Ectodermal cell (in vitro differentiated cells): ENCODE measurements around the gene DNAH11.
A peak's percentile ranks its signal among the peaks of the same experiment; 100 is the strongest.
"Not testable (repeated sequence)": the region's sequence is repeated elsewhere in the genome, so short reads cannot be mapped to it uniquely, and the experiment has no call there.

Source experiments
- H3K27ac ChIP-seq: 2 replicates; pipeline ENCODE4 v1.7.0; 2013; ENCODE audit warnings: mild to moderate bottlenecking, low read depth, low read length; ENCODE audit not compliant: insufficient read depth, poor library complexity, severe bottlenecking
- H3K27me3 ChIP-seq: 2 replicates; pipeline ENCODE4 v1.7.0; 2013; ENCODE audit warnings: mild to moderate bottlenecking, low read length; ENCODE audit not compliant: insufficient read depth, control insufficient read depth, poor library complexity, severe bottlenecking
- H3K36me3 ChIP-seq: one replicate; pipeline ENCODE4 v1.7.0; 2013; ENCODE audit warnings: low read length; ENCODE audit not compliant: control insufficient read depth, insufficient read depth
- H3K4me1 ChIP-seq: one replicate; pipeline ENCODE4 v1.7.0; 2013; ENCODE audit warnings: low read length; ENCODE audit not compliant: control insufficient read depth, insufficient read depth
- H3K4me3 ChIP-seq: 2 replicates; pipeline ENCODE4 v1.7.0; 2013; ENCODE audit warnings: low read depth, low read length, control low read depth; ENCODE audit not compliant: insufficient read depth
- H3K9me3 ChIP-seq: 2 replicates; pipeline ENCODE4 v1.7.0; 2013; ENCODE audit warnings: mild to moderate bottlenecking, low read length, moderate library complexity; ENCODE audit not compliant: control insufficient read depth
- WGBS, 2 experiments: methylation state at CpG; one replicate each; pipeline ENCODE4 v1.1.7; 2013; ENCODE audit warnings: missing lambda C conversion rate in 2 of 2; 5-methylcytosine and 5-hydroxymethylcytosine counted together

Gene DNAH11

DNA sequence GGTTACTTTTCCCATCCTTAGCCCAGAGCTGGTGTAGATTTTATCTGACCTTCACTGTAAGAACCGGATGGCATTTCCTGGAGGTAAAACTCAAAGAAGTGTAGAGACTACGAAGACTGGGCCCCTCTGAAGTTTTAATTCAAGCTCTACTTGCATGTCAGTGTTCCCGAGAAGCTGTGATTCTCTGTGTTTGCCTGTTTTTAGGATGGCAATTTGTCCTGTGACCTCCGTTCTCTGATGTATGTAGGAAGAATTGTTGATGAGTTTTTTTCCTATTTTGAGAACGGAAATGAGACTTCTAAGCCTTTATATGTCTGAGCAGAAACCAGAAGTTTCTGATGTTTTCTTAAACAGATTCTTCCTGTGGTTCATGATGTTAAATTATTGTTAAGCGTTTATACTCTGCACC, 308.7 kb downstream of the DNAH11 start:
- no peak overlapping the region for H3K27ac ChIP-seq
- 93 to 94% methylated on average over 6 of the region's 6 CpGs for WGBS, 2 experiments
- H3K36me3 ChIP-seq: no peaks in the 10 kb centered on the region
- H3K4me3 ChIP-seq: no peak overlapping the region
- no peaks in the 10 kb centered on the region for H3K9me3 ChIP-seq
- no peaks in the 10 kb centered on the region for H3K27me3 ChIP-seq
- H3K4me1 ChIP-seq: no peaks in the 10 kb centered on the region

DNA sequence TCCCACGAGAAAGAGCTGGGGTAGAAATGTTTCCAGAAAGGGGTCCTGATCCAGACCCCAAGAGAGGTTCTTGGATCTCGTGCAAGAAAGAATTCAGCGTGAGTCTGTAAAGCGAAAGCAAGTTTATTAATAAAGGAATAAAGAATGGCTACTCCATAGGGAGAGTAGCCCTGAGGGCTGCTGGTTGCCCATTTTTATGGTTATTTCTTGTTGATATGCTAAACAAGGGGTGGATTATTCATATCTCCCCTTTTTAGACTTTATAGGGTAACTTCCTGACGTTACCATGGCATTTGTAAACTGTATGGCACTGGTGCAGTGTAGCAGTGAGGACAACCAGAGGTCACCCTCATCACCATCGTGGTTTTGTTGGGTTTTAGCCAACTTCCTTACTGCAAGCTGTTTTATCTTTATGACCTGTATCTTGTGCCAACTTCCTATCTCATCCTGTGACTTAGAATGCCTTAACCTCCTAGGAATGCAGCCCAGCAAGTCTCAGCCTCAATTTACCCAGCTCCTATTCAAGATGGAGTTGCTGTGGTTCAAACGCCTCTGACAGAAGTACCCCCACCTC, 322.9 kb downstream of the DNAH11 start:
- not testable (repeated sequence) for H3K9me3 ChIP-seq, H3K36me3 ChIP-seq, H3K27me3 ChIP-seq, H3K27ac ChIP-seq, H3K4me3 ChIP-seq
- 90 to 91% methylated on average over 7 of the region's 7 CpGs for WGBS, 2 experiments
- peaks cover 24% of the 10 kb centered on the region for H3K4me1 ChIP-seq

DNA sequence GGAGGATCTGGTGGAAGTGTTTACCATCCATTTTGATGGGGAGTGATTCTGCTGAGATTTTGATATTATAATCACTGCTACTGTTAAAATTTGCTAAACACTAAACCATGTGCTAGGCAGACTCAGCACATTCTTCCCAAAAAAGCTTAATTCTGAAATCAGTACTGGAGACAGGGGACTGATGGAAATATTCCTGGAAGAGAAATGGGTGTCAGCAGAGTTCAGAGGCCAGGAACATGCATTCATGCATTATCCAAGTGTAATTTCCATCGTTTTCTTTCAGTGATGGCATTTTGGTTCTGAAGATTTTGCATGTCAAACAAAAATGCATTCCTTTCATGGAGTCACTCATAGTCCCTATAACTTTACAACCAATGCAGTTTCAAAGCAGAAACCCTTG, 323.9 kb downstream of the DNAH11 start:
- Histone ChIP-seq H3K4me3 (no peak overlapping the region), H3K27me3 (no peaks in the 10 kb centered on the region), H3K4me1 (peaks cover 24% of the 10 kb centered on the region), H3K27ac (no peak overlapping the region), H3K36me3 (no peaks in the 10 kb centered on the region), H3K9me3 (no peaks in the 10 kb centered on the region)
- WGBS, 2 experiments: 60 to 64% methylated on average over 1 of the region's 1 CpG

DNA sequence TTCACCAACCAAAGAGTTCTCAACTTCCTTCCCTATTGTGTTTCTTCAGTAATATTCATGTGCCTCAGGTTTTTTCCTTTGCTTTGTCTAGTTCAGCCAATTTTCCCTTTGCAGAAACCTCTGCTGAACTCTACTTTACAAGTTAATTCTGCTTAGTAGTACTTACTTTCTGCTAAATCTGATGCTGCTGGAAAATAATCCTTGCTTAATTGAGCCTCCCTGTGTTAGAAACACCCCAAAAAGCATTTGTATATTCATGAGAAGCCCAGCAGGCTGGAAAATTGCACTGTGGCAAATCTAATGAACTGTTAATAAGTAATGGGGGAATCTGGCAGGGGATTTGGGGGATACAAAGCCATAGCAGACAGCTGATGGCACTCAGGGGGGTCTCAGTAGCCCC, 324.4 kb downstream of the DNAH11 start:
- no peaks in the 10 kb centered on the region for H3K9me3 ChIP-seq
- no peaks in the 10 kb centered on the region for H3K36me3 ChIP-seq
- H3K4me3 ChIP-seq: no peak overlapping the region
- no peak overlapping the region for H3K27ac ChIP-seq
- H3K27me3 ChIP-seq: no peaks in the 10 kb centered on the region
- H3K4me1 ChIP-seq: peaks cover 24% of the 10 kb centered on the region

DNA sequence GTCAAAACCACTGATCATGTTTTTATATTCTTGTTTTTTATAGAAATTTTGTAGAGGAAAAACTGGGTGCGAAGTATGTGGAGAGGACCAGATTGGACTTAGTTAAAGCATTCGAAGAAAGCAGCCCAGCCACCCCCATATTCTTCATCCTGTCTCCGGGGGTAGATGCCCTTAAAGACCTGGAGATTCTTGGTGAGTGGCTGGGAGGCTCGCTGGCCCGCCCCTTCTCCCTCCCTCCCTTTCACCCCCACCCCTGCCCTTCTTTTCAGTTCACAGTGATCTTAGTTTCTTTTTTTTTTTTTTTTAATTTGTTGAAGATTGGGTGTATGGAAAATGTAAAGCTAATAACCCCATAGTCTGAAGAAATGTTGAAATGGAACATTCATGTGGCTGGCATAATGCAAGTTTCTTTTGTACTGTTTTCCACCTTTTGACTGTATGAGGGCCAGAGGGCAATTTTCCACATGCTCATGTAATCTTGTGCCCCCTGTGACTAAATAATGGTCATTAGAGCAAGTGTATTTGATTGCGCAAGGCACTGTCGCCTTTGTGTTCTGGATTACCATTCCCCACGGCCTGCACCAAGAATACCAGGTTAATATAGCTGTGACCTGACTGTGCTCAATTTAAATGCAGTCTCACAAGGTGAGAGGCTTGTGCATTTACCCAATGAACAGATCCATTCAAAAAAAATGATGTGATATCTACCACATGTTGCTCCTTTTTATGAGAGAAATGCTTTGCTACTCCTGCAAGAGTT, 325.2 kb downstream of the DNAH11 start:
- no peaks in the 10 kb centered on the region for H3K9me3 ChIP-seq
- H3K4me3 ChIP-seq: no peak overlapping the region
- no peaks in the 10 kb centered on the region for H3K36me3 ChIP-seq
- no peak overlapping the region for H3K27ac ChIP-seq
- peaks cover 24% of the 10 kb centered on the region for H3K4me1 ChIP-seq
- WGBS, 2 experiments: 67 to 80% methylated on average over 5 to 6 of the region's 8 CpGs
- H3K27me3 ChIP-seq: no peaks in the 10 kb centered on the region

DNA sequence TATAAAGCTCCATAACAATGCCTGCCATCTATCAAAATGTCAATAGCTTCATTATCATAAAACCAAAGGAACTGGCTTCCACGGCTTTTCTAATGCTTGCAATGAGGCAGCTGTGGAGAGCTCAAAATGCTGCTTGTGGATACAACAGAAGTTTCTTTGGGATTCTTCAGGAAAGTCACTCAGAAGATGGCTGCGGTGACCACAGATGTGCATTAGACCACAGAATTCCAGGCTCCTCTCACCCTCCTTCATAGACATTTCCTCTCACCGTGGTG, 325.7 kb downstream of the DNAH11 start:
- no peak overlapping the region for H3K4me3 ChIP-seq
- no peaks in the 10 kb centered on the region for H3K27me3 ChIP-seq
- no peaks in the 10 kb centered on the region for H3K36me3 ChIP-seq
- peaks cover 24% of the 10 kb centered on the region for H3K4me1 ChIP-seq
- H3K27ac ChIP-seq: peak overlapping the region; percentile 56
- 53 to 74% methylated on average over 3 of the region's 3 CpGs for WGBS, 2 experiments
- H3K9me3 ChIP-seq: no peaks in the 10 kb centered on the region

DNA sequence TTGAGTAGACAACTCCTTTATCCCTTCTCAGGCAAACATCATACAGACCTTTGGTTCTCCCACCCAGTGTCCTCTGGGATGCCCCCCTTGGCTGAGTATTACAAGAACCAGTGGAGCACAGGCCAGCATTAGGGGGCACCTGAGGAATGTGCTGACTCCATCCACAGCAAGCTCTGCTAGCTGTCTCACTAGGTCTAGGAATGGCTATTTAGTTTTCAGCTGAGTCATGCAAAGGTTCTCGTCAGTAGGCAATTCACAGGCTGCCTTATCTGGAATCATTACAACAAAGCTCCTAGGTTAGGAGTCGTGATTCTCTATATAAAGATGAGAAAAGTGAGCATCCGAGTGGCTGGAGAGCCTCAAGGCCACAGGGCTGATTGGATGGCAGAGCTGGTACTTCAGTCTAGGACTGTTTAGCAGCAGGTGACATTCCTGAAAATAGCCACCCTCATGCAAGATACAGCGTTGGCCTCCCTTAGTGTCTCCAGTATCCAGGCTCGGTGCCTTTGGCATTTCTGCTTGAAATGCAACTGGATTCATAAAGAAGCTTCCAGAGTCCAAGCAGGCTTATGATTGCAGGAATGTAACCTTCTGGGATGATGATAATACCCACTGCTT, 327.1 kb downstream of the DNAH11 start:
- WGBS, 2 experiments: 78 to 80% methylated on average over 5 of the region's 5 CpGs
- Histone ChIP-seq H3K4me1 (peaks cover 24% of the 10 kb centered on the region), H3K36me3 (no peaks in the 10 kb centered on the region), H3K4me3 (no peak overlapping the region), H3K9me3 (no peaks in the 10 kb centered on the region), H3K27me3 (no peaks in the 10 kb centered on the region), H3K27ac (no peak overlapping the region)

DNA sequence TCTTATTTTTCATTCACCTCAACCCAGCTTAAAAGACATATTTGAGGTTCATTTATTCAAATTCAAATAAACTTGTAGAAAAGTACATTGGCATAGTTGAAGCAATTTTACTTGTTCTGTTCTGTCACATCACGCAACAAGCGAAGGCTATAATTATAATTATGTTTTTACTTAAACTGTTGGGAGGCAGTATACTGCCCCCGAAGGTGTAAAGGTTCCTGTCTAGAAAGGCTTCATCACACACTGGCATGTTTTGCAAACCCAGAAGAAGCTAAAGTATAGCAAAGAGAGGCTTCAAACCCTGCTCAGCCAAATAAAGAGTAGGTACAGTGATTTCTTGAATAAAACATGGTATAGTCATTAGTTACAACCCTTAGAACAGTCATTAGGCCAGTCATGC, 340.2 kb downstream of the DNAH11 start:
- Histone ChIP-seq H3K27me3 (no peaks in the 10 kb centered on the region), H3K36me3 (no peaks in the 10 kb centered on the region), H3K4me1 (peaks cover 13% of the 10 kb centered on the region), H3K9me3 (no peaks in the 10 kb centered on the region), H3K4me3 (no peak overlapping the region), H3K27ac (no peak overlapping the region)
- 96 to 98% methylated on average over 3 of the region's 3 CpGs for whole genome bisulfite sequencing, 2 experiments

DNA sequence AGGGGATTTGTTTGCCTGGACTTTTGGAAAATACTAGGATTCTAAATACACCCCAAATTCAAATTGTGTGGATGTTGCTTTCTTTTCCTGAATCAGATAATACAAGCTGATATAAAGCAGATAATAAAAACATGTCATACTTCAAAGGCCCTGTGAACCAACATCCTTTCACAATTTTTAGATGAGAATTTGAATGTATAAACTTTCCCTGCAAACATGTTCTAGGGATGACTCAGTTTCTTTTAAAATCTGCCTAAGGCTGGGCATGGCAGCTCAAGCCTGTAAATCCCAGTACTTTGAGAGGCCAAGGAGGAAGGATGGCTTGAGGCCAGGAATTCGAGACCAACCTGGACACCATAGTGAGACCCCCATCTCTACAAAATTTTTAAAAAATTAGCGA, 340.7 kb downstream of the DNAH11 start:
- peaks cover 14% of the 10 kb centered on the region for H3K4me1 ChIP-seq

DNA sequence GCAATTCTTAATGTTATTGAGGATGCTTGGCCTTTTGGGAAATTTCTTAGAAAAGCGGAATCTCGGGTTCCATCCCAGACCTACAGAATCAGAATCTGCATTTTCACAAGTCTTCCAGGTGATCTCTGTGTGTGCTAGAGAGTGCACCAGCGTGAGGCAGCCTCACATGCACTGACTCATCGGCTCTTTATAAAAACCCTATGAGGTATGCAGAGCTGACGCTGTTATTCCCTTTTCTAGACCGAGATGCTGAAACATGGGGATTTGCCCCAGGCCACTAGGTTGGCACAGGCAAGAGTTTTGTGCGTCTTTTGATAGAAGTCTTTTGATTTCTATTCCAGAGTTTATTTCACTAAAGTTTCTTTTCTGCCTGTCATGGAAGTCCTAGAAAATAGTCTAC, 341.7 kb downstream of the DNAH11 start:
- H3K4me1 ChIP-seq: peaks cover 14% of the 10 kb centered on the region
- 94 to 96% methylated on average over 7 of the region's 7 CpGs for WGBS, 2 experiments
- no peak overlapping the region for H3K27ac ChIP-seq
- no peaks in the 10 kb centered on the region for H3K9me3 ChIP-seq
- no peaks in the 10 kb centered on the region for H3K36me3 ChIP-seq
- H3K27me3 ChIP-seq: no peaks in the 10 kb centered on the region
- no peak overlapping the region for H3K4me3 ChIP-seq

More for the DNA sequence above, 340.7 kb downstream of the DNAH11 start:
- not testable (repeated sequence) for H3K27me3 ChIP-seq, H3K27ac ChIP-seq, H3K9me3 ChIP-seq, H3K4me3 ChIP-seq, H3K36me3 ChIP-seq
- 90 to 94% methylated on average over 2 of the region's 2 CpGs for WGBS, 2 experiments
